Epidermal melanocyte (primary cell): ENCODE measurements around the gene DDX25.
"Not testable (repeated sequence)": the region's sequence is repeated elsewhere in the genome, so short reads cannot be mapped to it uniquely, and the experiment has no call there.

Experiments used
- DNase-seq: peaks from one replicate; pipeline ENCODE4 v3.0.0; 2011; ENCODE audit warnings: low spot score; ENCODE audit not compliant: insufficient read length

The DDX25 gene

DNA sequence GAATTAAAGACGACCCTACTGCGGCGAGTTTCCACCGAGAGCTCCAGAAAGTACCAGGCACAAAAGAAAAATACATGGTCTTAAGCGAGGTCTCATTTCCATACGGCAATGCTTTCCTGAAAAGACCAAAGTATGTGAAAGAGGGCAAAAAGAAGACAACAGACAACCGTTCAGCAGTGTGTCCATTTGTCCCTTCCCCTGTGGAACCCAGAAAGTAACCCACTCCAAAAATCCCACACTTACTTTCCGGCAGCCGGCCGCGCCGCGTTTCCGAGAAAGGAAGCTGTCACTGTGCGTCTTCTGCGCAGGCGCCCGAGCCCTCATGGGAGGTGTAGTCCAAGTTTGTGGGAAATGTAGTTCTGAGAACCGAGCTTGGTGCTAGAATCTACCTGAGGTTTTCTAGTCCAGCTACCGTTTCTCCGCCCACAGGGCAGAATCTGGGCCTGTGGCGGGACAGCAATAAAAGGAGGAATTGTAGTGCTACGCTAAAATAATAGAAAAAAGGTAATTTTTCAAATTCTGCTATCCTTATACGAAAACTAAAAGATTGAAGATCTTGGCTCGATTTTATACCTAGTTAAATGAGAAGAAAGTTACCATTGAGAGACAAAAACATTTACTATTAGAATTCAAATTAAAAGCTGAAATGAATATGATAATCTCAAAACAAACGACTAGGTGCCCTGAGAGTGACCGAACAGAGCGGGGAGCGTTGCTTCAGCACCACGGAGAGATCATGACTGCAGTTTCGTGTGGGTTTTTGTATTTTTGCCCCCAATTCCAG is 1.2 kb upstream of the DDX25 start, which contains the start of gene PUS3:
Gene PUS3 (minus strand): TSS at position 280 of the 784 bp plus-strand sequence. CDS start 6,922 bp downstream, outside the sequence.
- peak; percentile 79 for DNase-seq

GRCh38 chr11:125904678-125905077 is 370 bp downstream of the DDX25 start:
- DNase-seq = no peak

DNA sequence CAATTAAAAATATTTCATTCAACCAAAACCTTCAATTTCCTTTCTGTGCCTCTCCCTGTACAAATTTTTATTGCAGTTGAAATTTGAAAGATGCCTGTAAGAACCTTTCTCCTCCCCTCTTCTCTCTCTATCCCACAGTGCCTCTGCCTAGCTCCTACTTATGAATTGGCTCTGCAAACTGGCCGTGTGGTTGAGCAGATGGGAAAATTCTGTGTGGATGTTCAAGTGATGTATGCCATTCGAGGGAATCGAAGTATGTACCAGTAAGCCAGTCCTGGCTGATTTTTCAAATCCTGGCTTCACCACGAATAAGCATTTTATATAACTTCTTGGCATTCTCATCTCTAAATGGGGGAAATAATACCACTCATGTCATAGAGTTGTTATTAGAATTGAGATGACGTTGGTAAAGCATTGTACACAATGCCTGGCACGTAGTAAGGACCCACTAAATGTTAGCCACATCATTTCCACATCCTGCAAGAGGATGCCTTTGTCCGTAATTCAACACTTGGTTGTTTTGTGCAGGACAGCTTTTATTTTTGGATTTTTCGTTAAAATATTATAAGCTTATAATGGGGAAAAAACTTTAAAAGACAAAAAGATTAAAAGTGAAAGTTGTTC is 6.0 kb downstream of the DDX25 start:
- DNase-seq = no peak

DNA sequence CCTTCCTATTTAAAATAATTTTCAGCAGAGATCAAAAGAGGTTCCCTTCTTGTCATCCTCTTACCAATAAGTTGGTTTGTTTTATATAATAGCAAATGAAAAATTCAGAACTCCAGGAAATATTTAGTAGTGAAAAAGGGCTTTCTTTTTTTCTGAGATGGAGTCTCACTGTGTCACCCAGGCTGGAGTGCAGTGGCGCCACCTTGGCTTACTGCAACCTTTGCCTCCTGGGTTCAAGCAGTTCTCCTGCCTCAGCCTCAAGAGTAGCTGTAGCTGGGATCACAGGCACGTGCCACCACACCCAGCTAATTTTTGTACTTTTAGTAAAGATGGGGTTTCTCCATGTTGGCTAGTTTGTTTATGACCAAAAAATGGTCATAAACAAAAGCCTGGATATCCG is 10.3 kb downstream of the DDX25 start:
- DNase-seq = not testable (repeated sequence)

- no peak for DNase-seq
Measured at GRCh38 chr11:125916683-125917347, 12.5 kb downstream of the DDX25 start.

DNA sequence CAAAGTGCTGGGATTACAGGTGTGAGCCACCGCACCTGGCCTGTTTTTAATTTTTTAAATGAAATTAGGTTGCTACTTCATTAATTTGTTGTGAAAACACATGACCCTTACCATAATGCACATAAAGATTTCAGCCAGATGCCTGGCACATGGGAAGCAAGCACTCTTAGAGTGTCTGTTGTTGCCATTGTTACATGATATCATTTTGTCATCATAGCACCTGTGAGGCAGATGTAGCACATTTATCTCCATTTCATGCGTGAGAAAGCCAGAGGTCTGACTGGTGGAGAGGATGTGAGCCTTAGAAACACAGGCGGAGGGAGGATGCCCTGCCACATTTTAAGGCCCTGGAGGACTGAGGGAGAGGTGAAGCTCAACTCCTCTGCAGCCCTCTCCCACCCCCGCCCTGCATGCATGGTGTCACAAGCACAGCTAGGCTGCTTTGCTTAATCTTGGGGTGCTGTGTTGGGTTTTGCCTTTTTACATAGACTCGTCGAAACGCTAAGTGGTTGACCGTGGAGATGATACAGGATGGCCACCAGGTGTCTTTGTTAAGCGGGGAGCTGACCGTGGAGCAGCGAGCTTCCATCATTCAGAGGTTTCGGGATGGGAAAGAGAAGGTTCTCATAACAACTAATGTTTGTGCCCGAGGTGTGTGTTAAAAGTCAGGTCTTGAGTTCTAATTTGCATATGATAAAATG is 14.0 kb downstream of the DDX25 start:
- DNase-seq = no peak

- DNase-seq = no peak
Measured at GRCh38 chr11:125921042-125921441, 16.7 kb downstream of the DDX25 start.

- no peak for DNase-seq
Measured at GRCh38 chr11:125922156-125922555, 17.8 kb downstream of the DDX25 start.

- peak; percentile 58 for DNase-seq
Measured at GRCh38 chr11:125923012-125923579, 18.8 kb downstream of the DDX25 start.

GRCh38 chr11:125923633-125924032 is 19.3 kb downstream of the DDX25 start:
- DNase-seq = no peak

DNA sequence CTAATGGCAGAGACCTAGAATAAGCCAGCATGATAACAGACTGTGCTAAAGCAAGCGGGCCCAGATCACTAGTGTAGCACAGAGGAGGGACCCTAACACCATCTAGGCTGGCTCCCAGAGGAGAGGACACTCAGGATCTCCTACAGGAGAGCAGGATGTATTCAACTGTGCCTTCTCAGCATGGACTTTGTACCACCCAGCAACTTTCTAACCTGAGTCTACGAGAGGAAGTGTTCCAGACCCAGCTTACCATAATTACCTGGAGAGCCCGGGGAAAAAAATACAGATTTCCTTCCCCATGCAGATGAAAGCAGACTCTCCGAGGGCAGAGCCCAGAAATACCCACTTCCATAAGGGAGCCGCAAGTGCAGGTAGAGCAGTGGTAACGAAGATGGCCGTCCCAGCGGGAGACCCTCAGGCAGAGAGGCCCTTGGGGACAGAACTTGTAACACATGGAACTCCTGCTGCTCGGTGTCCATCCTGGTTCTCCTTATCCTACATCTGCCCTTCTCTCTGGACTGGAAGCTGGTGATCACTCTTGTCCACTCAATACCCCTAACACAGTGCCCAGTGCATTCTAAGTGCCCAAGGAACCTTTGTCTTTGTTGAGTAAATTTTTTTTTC is 20.2 kb downstream of the DDX25 start:
- DNase-seq = no peak

- no peak for DNase-seq
Measured at GRCh38 chr11:125925247-125925740, 21.0 kb downstream of the DDX25 start.

DNA sequence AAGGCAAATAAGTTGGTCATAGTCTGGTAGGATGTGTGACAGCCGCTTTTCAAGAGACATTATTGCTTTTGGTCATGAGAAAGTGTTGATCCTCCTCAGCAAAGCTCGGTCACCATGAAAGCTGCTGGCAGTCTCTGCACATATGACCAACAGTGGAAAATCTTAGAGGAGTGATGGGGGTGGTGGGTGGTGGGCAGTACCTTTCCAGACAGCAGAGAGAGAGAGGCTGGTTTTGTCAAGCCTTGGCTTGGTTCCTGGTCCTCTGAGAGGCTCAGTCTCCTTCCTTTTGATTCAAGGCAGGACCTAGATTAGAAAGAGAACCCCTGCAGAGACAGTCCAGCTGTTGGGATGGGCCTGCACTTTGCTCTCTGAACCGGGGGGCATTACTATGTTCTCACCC is 21.5 kb downstream of the DDX25 start:
- no peak for DNase-seq

DNA sequence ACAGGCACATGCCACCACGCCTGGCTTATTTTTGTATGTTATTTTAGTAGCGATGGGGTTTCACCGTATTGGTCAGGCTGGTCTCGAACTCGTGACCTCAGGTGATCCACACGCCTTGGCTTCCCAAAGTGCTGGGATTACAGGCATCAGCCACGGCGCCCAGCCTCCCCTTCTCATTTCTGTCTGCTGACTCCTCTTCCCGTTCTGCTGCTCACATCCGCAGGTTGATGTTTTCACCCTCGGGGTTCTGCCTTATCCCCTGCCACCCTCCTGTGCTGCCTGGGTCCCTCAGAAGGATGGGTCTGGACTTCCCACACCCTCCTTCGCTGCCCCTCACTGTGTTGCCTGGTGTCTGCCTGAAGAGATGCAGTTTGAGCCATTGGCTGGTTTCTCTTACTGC is 22.4 kb downstream of the DDX25 start:
- no peak for DNase-seq

DNA sequence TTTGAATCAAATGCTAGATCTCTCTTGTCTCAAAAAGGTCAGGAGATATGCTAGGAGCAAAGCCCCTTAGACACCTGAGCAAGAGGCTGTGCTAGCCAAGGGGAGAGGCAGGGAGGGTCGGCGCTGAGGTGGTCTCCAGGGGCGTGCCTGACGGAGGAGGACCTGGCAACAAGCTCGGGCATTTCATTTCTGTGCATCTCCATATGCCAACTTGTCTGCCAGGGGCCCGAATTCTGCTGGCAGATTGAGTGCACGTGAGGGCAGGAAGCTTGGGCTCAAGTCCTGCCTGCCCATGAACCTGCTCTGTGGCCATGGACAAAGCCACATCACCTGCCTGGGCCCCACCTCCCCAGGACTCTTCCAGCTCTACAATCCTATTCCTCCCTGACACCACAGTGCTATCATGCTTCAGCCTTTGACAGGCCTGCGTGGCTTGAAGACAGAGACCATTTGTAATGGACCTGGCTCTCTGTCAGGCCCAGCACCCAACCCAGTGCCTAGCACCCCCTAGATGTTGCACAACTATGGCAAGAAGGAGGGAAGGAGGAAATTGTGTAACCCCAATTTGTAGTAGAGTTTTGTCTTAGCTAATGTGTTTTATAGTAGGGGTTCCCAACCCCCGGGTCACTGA is 25.3 kb downstream of the DDX25 start:
- DNase-seq = no peak

GRCh38 chr11:125930076-125930450 is 25.8 kb downstream of the DDX25 start:
- no peak for DNase-seq

DNA sequence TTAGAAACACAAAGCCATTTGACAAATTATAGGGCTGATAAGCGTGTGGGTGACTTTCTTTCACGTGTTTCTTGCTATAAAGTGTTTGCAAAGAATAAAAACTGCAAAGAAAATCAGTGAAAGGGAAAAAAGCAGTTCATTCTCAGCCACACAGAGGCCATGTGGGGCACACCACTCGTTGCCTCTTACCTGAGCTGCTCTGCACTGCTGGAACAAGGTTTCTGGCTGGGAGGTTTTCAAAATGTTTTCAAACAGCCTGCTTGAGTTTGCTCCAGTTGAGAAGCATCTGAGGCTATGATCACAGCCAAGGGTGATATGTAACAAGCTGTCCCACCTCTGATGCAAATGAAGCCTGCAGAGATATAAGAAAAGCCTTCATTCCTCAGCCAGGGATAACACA is 26.8 kb downstream of the DDX25 start:
- no peak for DNase-seq

DNA sequence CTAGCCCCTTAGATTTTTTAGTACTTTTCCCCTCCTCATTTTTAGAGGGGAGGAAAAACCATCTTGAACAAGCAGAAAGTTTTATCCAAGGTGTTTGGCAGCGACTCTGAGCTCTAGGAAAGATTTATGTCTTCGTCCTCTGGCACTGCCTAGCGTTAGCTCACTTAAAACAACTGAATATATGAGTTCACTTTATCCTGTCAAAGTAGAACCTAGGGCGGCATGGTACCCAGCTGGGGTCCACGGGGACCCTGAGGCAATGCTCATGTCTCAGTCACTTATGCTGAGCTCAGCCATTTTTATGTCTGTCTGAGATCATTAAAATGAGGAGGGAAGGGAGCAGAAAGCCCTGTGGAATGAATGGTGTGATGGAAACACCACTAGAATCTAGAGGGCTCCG is 27.4 kb downstream of the DDX25 start:
- DNase-seq = no peak

GRCh38 chr11:125932301-125932700 is 28.0 kb downstream of the DDX25 start:
- no peak for DNase-seq

DNA sequence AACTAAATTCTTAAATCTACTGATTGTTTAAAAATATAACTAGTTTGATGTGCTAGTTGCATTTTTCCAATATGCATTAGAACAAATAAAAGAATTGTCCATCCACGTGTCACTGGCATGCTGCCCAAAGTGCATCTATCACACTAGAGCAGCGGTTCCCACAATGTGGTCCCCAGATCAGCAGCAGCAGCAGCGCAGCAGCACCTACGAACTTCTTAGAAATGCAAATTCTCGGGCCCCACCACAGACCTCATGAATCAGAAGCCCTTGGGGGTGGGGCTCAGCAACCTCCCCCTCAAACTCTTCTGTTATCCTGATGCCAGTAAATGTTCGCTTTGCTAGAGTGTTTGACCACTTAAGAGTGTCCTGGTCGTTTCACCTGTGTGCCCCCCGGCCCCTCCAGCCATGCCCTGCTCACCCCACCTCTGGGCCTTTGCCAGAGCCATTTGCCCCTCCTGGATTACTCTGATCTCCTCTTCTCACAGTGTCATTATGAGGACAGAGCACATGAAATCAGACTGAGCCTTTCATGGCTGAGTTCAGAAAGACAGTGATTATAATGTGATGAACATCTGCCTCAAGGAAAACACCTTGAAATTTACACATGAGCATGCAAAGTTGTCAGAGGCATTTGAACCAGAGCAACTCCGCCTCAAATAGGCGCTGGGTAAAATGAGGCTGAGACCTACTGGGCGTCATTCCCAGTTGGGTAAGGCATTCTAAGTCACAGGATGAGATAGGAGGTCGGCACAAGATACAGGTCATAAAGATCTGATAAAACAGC is 28.9 kb downstream of the DDX25 start:
- no peak for DNase-seq
